Endothelial cell of umbilical vein (primary cell): ENCODE results near the gene OOSP4B.

Experiments
- EZH2 ChIP-seq: IDR thresholded peaks from 2 replicates; pipeline ENCODE4 v1.6.1; 2012; ENCODE audit warnings: borderline replicate concordance, low read depth, mild to moderate bottlenecking, moderate library complexity, low read length, inconsistent platforms; ENCODE audit not compliant: severe bottlenecking
- FOS ChIP-seq: IDR thresholded peaks from 2 replicates; pipeline ENCODE4 v1.6.1; 2011; ENCODE audit warnings: mild to moderate bottlenecking, low read length, moderate library complexity, borderline replicate concordance; ENCODE audit not compliant: insufficient read depth
- GATA2 ChIP-seq: IDR thresholded peaks from 2 replicates; pipeline ENCODE4 v1.7.0; 2011; ENCODE audit warnings: low read depth, mild to moderate bottlenecking, moderate library complexity, mixed read lengths, low read length; ENCODE audit not compliant: insufficient read length, insufficient read depth
- JUN ChIP-seq: IDR thresholded peaks from 2 replicates; pipeline ENCODE4 v1.6.1; 2011; ENCODE audit warnings: borderline replicate concordance, low read depth; ENCODE audit not compliant: insufficient read length, insufficient read depth
- MYC ChIP-seq: IDR thresholded peaks from one replicate; pipeline ENCODE4 v1.6.1; 2011; ENCODE audit warnings: mild to moderate bottlenecking, low read depth, low read length
- POLR2A ChIP-seq: IDR thresholded peaks from 2 replicates; pipeline ENCODE4 v1.6.1; 2012; ENCODE audit warnings: low read depth, mild to moderate bottlenecking, control low read depth, low read length
- POLR2AphosphoS5 ChIP-seq: IDR thresholded peaks from 2 replicates; pipeline ENCODE4 v1.6.1; 2012; ENCODE audit warnings: low read depth, mild to moderate bottlenecking, control low read depth, low read length, moderate library complexity; ENCODE audit not compliant: insufficient read depth
- TF ChIP-seq, protein P1 (sequence below), 2 donors: IDR thresholded peaks; 1 replicate in 1 of 2; 2 replicates in 1 of 2; pipeline ENCODE4 v1.5.1; 2011; ENCODE audit warnings: low read length in 2 of 2, mild to moderate bottlenecking in 2 of 2, moderate library complexity in 2 of 2, control low read depth in 1 of 2, inconsistent platforms in 1 of 2, low read depth in 1 of 2; ENCODE audit not compliant: insufficient read depth in 1 of 2; ENCODE audit errors: extremely low read depth in 1 of 2

DNA sequence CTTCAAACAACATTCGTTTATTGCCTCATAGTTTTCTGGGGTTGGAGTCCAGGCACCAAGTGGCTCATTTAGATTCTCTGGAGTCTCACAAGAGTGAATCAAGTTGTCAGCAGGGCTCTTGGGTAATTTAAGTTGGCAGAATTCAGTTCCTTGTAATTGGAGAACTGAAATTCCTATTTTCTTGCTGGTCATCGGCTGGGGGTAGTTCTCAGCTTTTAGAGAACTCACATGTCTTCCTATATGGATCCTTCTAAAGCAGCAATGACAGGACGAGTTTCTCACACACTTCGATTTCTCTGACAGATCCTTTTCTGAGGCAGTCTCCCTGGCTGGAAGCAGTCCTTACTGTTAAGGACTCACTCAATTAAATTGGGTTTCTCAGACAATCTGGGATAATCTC is 17.3 kb upstream of the OOSP4B start:
- TF ChIP-seq, protein P1, sequence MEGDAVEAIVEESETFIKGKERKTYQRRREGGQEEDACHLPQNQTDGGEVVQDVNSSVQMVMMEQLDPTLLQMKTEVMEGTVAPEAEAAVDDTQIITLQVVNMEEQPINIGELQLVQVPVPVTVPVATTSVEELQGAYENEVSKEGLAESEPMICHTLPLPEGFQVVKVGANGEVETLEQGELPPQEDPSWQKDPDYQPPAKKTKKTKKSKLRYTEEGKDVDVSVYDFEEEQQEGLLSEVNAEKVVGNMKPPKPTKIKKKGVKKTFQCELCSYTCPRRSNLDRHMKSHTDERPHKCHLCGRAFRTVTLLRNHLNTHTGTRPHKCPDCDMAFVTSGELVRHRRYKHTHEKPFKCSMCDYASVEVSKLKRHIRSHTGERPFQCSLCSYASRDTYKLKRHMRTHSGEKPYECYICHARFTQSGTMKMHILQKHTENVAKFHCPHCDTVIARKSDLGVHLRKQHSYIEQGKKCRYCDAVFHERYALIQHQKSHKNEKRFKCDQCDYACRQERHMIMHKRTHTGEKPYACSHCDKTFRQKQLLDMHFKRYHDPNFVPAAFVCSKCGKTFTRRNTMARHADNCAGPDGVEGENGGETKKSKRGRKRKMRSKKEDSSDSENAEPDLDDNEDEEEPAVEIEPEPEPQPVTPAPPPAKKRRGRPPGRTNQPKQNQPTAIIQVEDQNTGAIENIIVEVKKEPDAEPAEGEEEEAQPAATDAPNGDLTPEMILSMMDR (IDR thresholded peaks at IDR 0.05; ENCODE audit: extremely low read depth in 1 of 2, insufficient read depth in 1 of 2, low read depth in 1 of 2, low read length in 2 of 2), result no peak
- TF ChIP-seq POLR2A (no peak), EZH2 (no peak), POLR2AphosphoS5 (no peak), FOS (no peak), GATA2 (no peak), MYC (no peak), JUN (no peak)
